Testis (tissue), 2 donors: ENCODE data around the gene CLPSL2.

ENCODE experiments used
- CTCF ChIP-seq, 3 experiments: fragments of 450-650 bp in 2 of 3; fragments of 200-600 bp in 1 of 3; sonication (generic) in 1 of 3; IDR thresholded peaks; one replicate each; pipeline ENCODE4 v1.5.1; 2016 to 2019; ENCODE audit warnings: antibody characterized with exemption in 3 of 3, mild to moderate bottlenecking in 2 of 3, moderate library complexity in 1 of 3
- POLR2A ChIP-seq: fragments of 450-650 bp; IDR thresholded peaks from one replicate; pipeline ENCODE4 v1.6.1; 2017; ENCODE audit warnings: antibody characterized with exemption, mild to moderate bottlenecking, moderate library complexity

- TF ChIP-seq POLR2A, result no peak
- peak in 1 of 3 experiments; percentile 8 for TF ChIP-seq CTCF (IDR thresholded peaks at IDR 0.05)
These were observed 48.3 kb upstream of the CLPSL2 start for GRCh38 chr6:35727935-35728682.
